HG03135 (cell line): ENCODE data around the gene CD48.
"Not testable (repeated sequence)": the region's sequence is repeated elsewhere in the genome, so short reads cannot be mapped to it uniquely, and the experiment has no call there.

Source experiments
- ATAC-seq: cut with Tn5 transposase; IDR thresholded peaks from one replicate; pipeline ENCODE4 v1.9.1; 2021; ENCODE audit warnings: mild to moderate bottlenecking, moderate library complexity; ENCODE audit not compliant: unreplicated experiment

The CD48 gene

DNA sequence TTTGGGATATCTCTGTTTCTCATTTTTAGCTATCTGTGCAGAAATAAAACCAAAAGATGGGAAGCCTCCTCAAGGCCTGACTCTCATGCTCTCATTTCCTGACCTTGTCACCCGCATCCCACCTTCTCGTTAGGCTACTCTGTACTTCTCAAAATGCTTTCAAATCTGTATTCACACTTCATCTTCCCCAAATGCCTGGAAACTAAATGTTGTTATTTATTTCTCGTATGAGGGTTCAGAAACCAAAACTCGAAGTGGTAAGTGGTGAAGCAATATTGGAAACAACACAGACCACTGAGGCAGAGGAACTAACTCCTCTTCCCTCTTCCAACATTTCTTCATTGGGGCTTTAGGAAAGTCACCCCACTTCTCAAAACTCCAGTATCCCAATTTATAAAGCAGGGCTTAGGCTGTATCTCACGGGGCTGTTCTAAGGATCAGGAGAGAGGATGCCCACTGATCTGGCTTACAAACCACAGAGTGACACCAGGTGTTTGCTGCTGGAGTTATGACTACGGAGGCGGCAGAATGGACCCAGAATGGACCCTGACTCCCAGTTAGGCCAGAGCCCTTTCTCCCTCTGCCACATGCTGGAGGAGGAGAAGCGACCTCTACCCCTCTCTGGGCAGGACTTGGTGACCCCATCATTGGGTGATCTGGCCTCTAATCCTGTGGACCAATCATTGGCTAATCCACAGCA, 31.0 kb upstream of the CD48 start:
- ATAC-seq, result no peak

- ATAC-seq, result no peak
These were observed 30.2 kb upstream of the CD48 start for GRCh38 chr1:160741612-160742348.

- ATAC-seq, result no peak
These were observed 29.5 kb upstream of the CD48 start for GRCh38 chr1:160741092-160741501.

- ATAC-seq, result no peak
These were observed 28.6 kb upstream of the CD48 start for GRCh38 chr1:160740133-160740688.

GRCh38 chr1:160739098-160739511, 27.5 kb upstream of the CD48 start, which contains the start of gene SLAMF7:
Gene SLAMF7 (plus strand): TSS chr1:160739247. CDS start chr1:160739302, 55 bp downstream.
- ATAC-seq, result peak; percentile 69

GRCh38 chr1:160738271-160738670, 26.6 kb upstream of the CD48 start:
- ATAC-seq, result no peak

- ATAC-seq, result no peak
These were observed 22.7 kb upstream of the CD48 start for GRCh38 chr1:160734301-160734700.

GRCh38 chr1:160733898-160734297, 22.3 kb upstream of the CD48 start:
- no peak for ATAC-seq

- no peak for ATAC-seq
These were observed 20.4 kb upstream of the CD48 start for GRCh38 chr1:160731990-160732389.

DNA sequence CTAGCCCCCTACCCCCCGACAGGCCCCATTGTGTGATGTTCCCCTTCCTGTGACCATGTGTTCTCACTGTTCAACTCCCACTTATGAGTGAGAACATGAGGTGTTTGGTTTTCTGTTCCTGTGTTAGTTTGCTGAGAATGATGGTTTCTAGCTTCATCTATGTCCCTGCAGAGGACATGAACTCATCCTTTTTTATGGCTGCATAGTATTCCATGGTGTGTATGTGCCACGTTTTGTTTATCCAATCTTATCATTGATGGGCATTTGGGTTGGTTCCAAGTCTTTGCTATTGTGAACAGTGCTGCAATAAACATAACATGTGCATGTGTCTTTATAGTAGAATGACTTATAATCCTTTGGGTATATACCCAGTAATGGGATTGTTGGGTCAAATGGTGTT, 19.9 kb upstream of the CD48 start:
- not testable (repeated sequence) for ATAC-seq

- ATAC-seq, result no peak
These were observed 15.7 kb upstream of the CD48 start for GRCh38 chr1:160727316-160727640.

DNA sequence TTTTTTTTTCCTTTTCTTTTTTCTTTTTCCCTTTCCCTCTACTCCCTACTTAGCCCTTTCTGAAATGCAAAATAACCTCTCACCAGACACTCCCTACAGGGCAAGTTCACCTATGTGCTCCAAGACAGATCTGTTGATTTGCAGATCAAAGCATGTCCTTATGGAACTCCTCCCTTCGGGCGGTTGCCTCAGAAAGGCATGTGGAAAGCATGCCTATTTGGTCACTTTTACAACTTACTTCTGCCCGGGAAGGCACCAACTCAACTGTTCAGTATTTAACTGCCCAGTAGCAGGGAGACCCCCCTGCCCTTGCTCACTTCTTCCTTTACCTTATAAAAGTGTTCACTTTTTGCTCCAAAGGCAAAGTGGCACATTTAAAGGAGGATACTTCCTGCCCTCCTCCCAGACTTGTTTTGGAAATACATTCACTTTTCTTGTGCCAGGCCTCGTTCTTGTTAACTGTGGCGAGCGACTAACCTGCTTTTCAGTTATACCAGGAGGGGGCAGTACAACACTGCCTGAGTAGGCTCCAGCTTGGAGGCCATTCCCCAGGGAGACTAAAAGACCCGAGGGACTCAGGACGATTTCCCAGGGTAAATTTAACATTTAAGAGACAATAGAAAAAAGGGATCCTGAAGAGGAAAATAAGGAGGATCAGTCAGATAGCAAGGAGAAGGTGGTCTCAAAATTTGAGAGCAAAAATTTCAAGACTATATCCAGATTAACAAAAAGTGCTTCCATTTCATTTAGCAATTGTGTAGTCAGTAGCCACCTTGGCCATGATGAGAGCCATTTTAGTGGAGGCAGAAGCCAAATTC, 15.1 kb upstream of the CD48 start:
- ATAC-seq, result peak; percentile 67

- peak; percentile 35 for ATAC-seq
These were observed 14.5 kb upstream of the CD48 start for GRCh38 chr1:160726114-160726497.

- no peak for ATAC-seq
These were observed 13.0 kb upstream of the CD48 start for GRCh38 chr1:160724465-160725242.

DNA sequence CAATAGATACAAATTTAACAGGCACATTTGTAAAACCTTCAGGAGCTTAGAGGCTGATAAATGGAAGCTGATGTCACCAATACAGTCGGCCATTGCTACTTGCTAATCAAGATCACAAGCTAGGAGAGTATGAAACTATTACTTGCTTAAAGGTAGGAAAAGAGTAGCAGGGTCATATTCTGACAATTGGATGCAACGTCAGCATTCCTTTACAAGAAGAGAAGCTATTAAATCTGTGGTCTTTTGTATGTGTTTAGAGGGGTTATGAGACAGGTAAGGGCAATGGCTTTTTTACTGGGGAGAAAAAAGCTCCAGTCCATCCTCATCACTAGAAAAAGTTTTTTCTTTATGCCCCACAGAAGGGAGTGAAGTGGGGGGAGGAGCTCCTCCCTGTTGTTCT, 11.7 kb upstream of the CD48 start:
- no peak for ATAC-seq

DNA sequence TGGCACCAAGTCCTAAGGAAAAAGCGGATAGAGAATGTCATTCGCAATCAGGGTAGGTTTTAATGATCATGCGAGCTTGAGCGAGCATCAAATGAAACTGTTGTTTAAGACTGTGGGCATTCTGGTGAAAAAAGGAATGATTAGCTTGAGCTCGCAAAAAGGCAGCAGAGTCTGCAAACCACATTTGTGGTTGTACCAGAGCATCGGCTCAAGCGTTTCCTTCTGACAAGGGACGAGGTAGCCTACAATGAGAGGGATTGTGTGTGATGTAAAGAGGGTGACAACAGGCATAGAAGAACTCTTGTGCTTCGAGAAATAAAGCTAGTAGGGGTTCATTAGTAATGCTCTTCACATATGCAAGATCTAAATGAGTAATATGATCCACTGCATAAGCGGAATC, 11.1 kb upstream of the CD48 start:
- ATAC-seq, result no peak

DNA sequence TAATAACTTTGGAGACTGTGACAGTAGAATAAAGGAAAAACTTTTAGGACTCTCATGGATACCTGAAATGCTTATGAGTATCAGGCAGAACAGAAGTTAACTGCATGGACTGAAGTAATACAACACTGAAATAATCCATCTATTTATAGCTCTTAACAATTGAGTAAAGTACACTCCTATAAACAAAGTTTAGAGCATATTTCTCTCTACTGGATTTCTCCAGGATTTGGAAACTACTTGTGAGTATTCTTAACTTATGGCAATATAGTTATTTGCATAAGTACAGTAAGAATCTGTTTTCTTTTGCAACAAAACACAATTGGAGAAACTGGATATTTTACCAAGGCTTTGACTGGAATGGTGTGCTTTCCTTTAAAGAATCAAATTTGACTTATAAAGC, 9.9 kb upstream of the CD48 start:
- no peak for ATAC-seq

- no peak for ATAC-seq
These were observed 8.9 kb upstream of the CD48 start for GRCh38 chr1:160720356-160721085.

DNA sequence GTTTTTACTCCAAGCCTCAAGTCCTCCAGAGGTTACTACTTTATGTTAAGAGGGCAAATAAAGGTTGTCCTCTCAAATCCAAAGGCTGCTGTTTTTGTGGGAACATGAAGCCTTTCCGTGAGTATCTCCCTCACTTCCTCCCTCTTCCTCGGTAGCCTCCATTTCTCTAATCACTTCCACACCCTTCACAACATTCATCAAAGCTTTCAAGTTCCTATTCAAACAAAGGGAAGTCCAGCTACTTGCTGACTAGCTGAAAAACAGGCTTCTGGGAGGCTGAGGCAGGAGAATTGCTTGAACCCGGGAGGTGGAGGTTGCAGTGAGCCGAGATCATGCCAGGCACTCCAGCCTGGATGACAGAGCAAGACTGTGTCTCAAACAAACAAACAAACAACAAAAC, 6.6 kb upstream of the CD48 start:
- ATAC-seq, result no peak

GRCh38 chr1:160717306-160717705, 5.7 kb upstream of the CD48 start:
- ATAC-seq, result no peak
